IMR-90 (cell line): ENCODE results near the gene HGD. TPM values are rescaled to one million over a fixed set of nuclear protein-coding genes. Genes with fewer than 3 reads are reported as not detected.

Source experiments
- ATAC-seq: fragments of 200-7000 bp; cut with Tn5 transposase; 2 replicates; pipeline ENCODE4 v1.9.1; 2020; ENCODE audit warnings: low read depth, mild to moderate bottlenecking, moderate library complexity
- BruUV-seq: library from RNA; stranded (reverse); fragments of 400-500 nt; replicated peaks from 2 replicates; lab custom pipeline; 2021; lab: Mats Ljungman, UMichigan
- CTCF ChIA-PET: fragments of 300-600 bp; formaldehyde crosslinking; extraction: SDS; loops from one replicate; lab custom pipeline; 2021; ENCODE audit warnings: antibody characterized with exemption; lab: Yijun Ruan, JAX
- POLR2A ChIA-PET: fragments of 300-600 bp; sonication (Branson Sonifier 250); formaldehyde crosslinking; loops from one replicate; lab custom pipeline; 2022; ENCODE audit warnings: antibody characterized with exemption; ENCODE audit not compliant: unreplicated experiment; lab: Charles Lee
- DNase-seq: peaks from one replicate; pipeline ENCODE4 v3.0.0; 2013
- H2AFZ ChIP-seq: replicated peaks from 2 replicates; pipeline ENCODE3; 2013; ENCODE audit warnings: low read length, mild to moderate bottlenecking; ENCODE audit not compliant: poor library complexity
- H2AK5ac ChIP-seq: 2 replicates; pipeline ENCODE4 v1.6.1; 2013; ENCODE audit warnings: low read depth, low read length, inconsistent platforms
- H2AK9ac ChIP-seq: replicated peaks from 2 replicates; pipeline ENCODE3; 2013; ENCODE audit warnings: mild to moderate bottlenecking, low read depth, low read length, moderate library complexity; ENCODE audit not compliant: poor library complexity
- H2BK120ac ChIP-seq: 2 replicates; pipeline ENCODE4 v1.6.1; 2013; ENCODE audit warnings: low read depth, low read length, inconsistent platforms
- H2BK15ac ChIP-seq: 3 replicates; pipeline ENCODE4 v1.6.1; 2013; ENCODE audit warnings: low read depth, low read length, inconsistent platforms
- H2BK20ac ChIP-seq: 2 replicates; pipeline ENCODE4 v1.6.1; 2013; ENCODE audit warnings: low read depth, mild to moderate bottlenecking, inconsistent platforms, low read length, moderate library complexity
- H2BK5ac ChIP-seq: 2 replicates; pipeline ENCODE4 v1.6.1; 2013; ENCODE audit warnings: mild to moderate bottlenecking, low read depth, low read length, inconsistent platforms; ENCODE audit not compliant: poor library complexity, severe bottlenecking
- H3K14ac ChIP-seq: replicated peaks from 2 replicates; pipeline ENCODE4 v1.6.1; 2013; ENCODE audit warnings: low read depth, low read length, inconsistent platforms
- H3K18ac ChIP-seq: 2 replicates; pipeline ENCODE4 v1.6.1; 2013; ENCODE audit warnings: low read depth, low read length, control low read depth
- H3K23ac ChIP-seq: 2 replicates; pipeline ENCODE4 v1.6.1; 2013; ENCODE audit warnings: low read depth, low read length, inconsistent platforms
- H3K27ac ChIP-seq: 2 replicates; pipeline ENCODE4 v1.5.1; 2013; ENCODE audit warnings: mild to moderate bottlenecking, control low read depth, low read length; ENCODE audit not compliant: insufficient read depth
- H3K27me3 ChIP-seq: 2 replicates; pipeline ENCODE4 v1.6.1; 2013; ENCODE audit warnings: low read length; ENCODE audit not compliant: control insufficient read depth, insufficient read depth
- H3K36me3 ChIP-seq: 2 replicates; pipeline ENCODE4 v1.6.1; 2013; ENCODE audit warnings: low read length, mixed read lengths; ENCODE audit not compliant: control insufficient read depth, insufficient read depth
- H3K4ac ChIP-seq: 2 replicates; pipeline ENCODE4 v1.6.1; 2013; ENCODE audit warnings: low read depth, low read length, inconsistent platforms
- H3K4me1 ChIP-seq: 2 replicates; pipeline ENCODE4 v1.6.1; 2013; ENCODE audit warnings: low read length, mixed read lengths; ENCODE audit not compliant: control insufficient read depth, insufficient read depth
- H3K4me2 ChIP-seq: 2 replicates; pipeline ENCODE4 v1.6.1; 2013; ENCODE audit warnings: low read depth, mild to moderate bottlenecking, control low read depth, low read length, moderate library complexity
- H3K4me3 ChIP-seq: 2 replicates; pipeline ENCODE4 v1.5.1; 2013; ENCODE audit warnings: low read depth, mild to moderate bottlenecking, control low read depth, low read length, moderate library complexity; ENCODE audit not compliant: insufficient read depth
- H3K56ac ChIP-seq: 2 replicates; pipeline ENCODE4 v1.6.1; 2013; ENCODE audit warnings: low read length, inconsistent platforms; ENCODE audit not compliant: insufficient read depth; ENCODE audit errors: extremely low read depth
- H3K79me1 ChIP-seq, 2 experiments: 2 replicates each; pipeline ENCODE4 v1.6.1; 2013; ENCODE audit warnings: low read length in 2 of 2, inconsistent platforms in 1 of 2, low read depth in 1 of 2
- H3K9ac ChIP-seq: 2 replicates; pipeline ENCODE4 v1.6.1; 2013; ENCODE audit warnings: low read depth, low read length, control low read depth
- H3K9me1 ChIP-seq: 2 replicates; pipeline ENCODE4 v1.6.1; 2013; ENCODE audit warnings: low read length, inconsistent platforms; ENCODE audit not compliant: insufficient read depth
- H3K9me3 ChIP-seq: 2 replicates; pipeline ENCODE4 v1.6.1; 2013; ENCODE audit warnings: low read length; ENCODE audit not compliant: control insufficient read depth, insufficient read depth
- H4K20me1 ChIP-seq: 2 replicates; pipeline ENCODE4 v1.6.1; 2013; ENCODE audit warnings: low read length, inconsistent platforms; ENCODE audit not compliant: insufficient read depth
- H4K5ac ChIP-seq: 2 replicates; pipeline ENCODE4 v1.6.1; 2013; ENCODE audit warnings: mild to moderate bottlenecking, low read depth, low read length, control low read depth
- H4K8ac ChIP-seq, 2 experiments: 2 replicates each; pipeline ENCODE4 v1.6.1; 2013; ENCODE audit warnings: low read depth in 2 of 2, low read length in 2 of 2, control low read depth in 1 of 2, inconsistent platforms in 1 of 2
- H4K91ac ChIP-seq: 2 replicates; pipeline ENCODE4 v1.6.1; 2013; ENCODE audit warnings: low read depth, low read length, inconsistent platforms; ENCODE audit not compliant: insufficient read depth
- CEBPB ChIP-seq: IDR thresholded peaks from 2 replicates; pipeline ENCODE4 v1.6.1; 2012; ENCODE audit warnings: low read depth, low read length, improper control_type of control experiment
- MAFK ChIP-seq: IDR thresholded peaks from 2 replicates; pipeline ENCODE4 v1.6.1; 2012; ENCODE audit warnings: low read depth, low read length, improper control_type of control experiment
- MAZ ChIP-seq: IDR thresholded peaks from 2 replicates; pipeline ENCODE4 v1.6.1; 2012; ENCODE audit warnings: low read depth, mild to moderate bottlenecking, low read length, improper control_type of control experiment, moderate library complexity, borderline replicate concordance
- NFE2L2 ChIP-seq: fragments of 150-350 bp; IDR thresholded peaks from 2 replicates; pipeline ENCODE4 v1.6.1; 2016; ENCODE audit warnings: low read depth, mild to moderate bottlenecking, low read length
- SMC3 ChIP-seq: fragments of 150-350 bp; IDR thresholded peaks from 2 replicates; pipeline ENCODE4 v1.6.1; 2016; ENCODE audit warnings: low read depth, mild to moderate bottlenecking, antibody characterized with exemption, low read length, moderate library complexity
- WGBS, 2 experiments: methylation state at CpG; one replicate each; pipeline versions ENCODE4 v1.1.5 to v1.1.7; 2013; ENCODE audit warnings: missing lambda C conversion rate in 2 of 2; ENCODE audit not compliant: insufficient read length in 1 of 2; ENCODE audit errors: extremely low coverage in 2 of 2; 5-methylcytosine and 5-hydroxymethylcytosine counted together
- dilution Hi-C: fragments of 300-500 bp; cut with HindIII; formaldehyde crosslinking; loops from one replicate; pipeline ENCODE4 v1.14.3; 2018; ENCODE audit warnings: low sequenced_read_pairs; ENCODE audit not compliant: unreplicated experiment
- in situ Hi-C: fragments of 300-500 bp; cut with MboI; formaldehyde crosslinking; loops from 3 replicates; pipeline ENCODE4 v1.14.3; 2019; ENCODE audit warnings: low sequenced_read_pairs, inconsistent platforms, mixed read lengths
- intact Hi-C: fragments of 100-400 bp; cut with micrococcal nuclease; formaldehyde crosslinking; loops from 2 replicates; pipeline ENCODE4 v1.10.0; 2022
- polyA plus RNA-seq, 3 experiments: library from polyadenylated mRNA; depleted of rRNA; stranded (reverse); fragments of >200 nt; gene quantifications; 2 replicates each; pipeline ENCODE4 v1.2.3, GENCODE V29; 2012; ENCODE audit warnings: low replicate concordance in 1 of 3
- total RNA-seq: library from RNA; depleted of rRNA; stranded (reverse); fragments of >200 nt; gene quantifications from 2 replicates; pipeline ENCODE4 v1.2.3, GENCODE V29; 2012

Gene HGD
- total and polyA plus RNA-seq, 2 of the 4 experiments (the other 2 are of a cell fraction), result 0.14 TPM; not detected in 1

GRCh38 chr3:120693439-120694171 lies 11.6 kb upstream of the HGD start:
- Histone ChIP-seq H3K9me1 (no peaks in the 10 kb centered on the region), H3K9ac (no peak overlapping the region), H2AK5ac (no peak overlapping the region), H3K56ac (peak overlapping the region; percentile 66; the same call in 1 of the 2 replicates), H3K4ac (peak overlapping the region; percentile 72; the same call in 1 of the 2 replicates), H4K91ac (peak overlapping the region; percentile 83), H3K9me3 (no peaks in the 10 kb centered on the region), H3K27ac (peak overlapping the region; percentile 75; the same call in 1 of the 2 replicates), H3K4me2 (peak overlapping the region; percentile 36; the same call in 1 of the 2 replicates), H3K18ac (peak overlapping the region; percentile 93), H3K14ac (peak overlapping the region; percentile 78), H3K23ac (peak overlapping the region; percentile 55; the same call in 1 of the 2 replicates), H4K5ac (peak overlapping the region; percentile 95), H2AK9ac (no peak overlapping the region), H2AFZ (no peak overlapping the region), H2BK15ac (peak overlapping the region; percentile 90; the same call in 1 of the 3 replicates), H2BK120ac (peak overlapping the region; percentile 91), H4K20me1 (no peaks in the 10 kb centered on the region), H2BK20ac (peak overlapping the region; percentile 79), H3K27me3 (no peaks in the 10 kb centered on the region), H3K4me3 (no peak overlapping the region), H2BK5ac (peak overlapping the region; percentile 91), H3K4me1 (peaks cover 9% of the 10 kb centered on the region), H3K36me3 (no peaks in the 10 kb centered on the region), H4K8ac (peak overlapping the region; percentile 26 to 84; a peak in 3 of 4 replicates), H3K79me1 (peaks cover 0 to 3% of the 10 kb centered on the region in 2 experiments; a peak in 1 of 4 replicates)
- no CpG with 5 or more reads among the region's 1 CpG for WGBS, 2 experiments
- intact Hi-C loops, result no loop called here
- no TSS peak for BruUV-seq
- dilution Hi-C loops, result no loop called here
- TF ChIP-seq MAFK, result peak; percentile 56
- no peak for TF ChIP-seq CEBPB
- TF ChIP-seq NFE2L2, result peak; percentile 96
- TF ChIP-seq MAZ, result no peak
- TF ChIP-seq SMC3, result no peak
- ChIA-PET CTCF (interaction anchor here (0.6 kb wide), 1 partner anchor 483 kb away, joined by 3 read pairs; no protein-coding TSS in a partner anchor), POLR2A (no interaction called here)
- DNase-seq (peak; percentile 55), ATAC-seq (peak; percentile 82)
- in situ Hi-C loops, result no loop called here
